Gastroesophageal sphincter (tissue), 4 donors: ENCODE data around the gene TBL2. TPM values are rescaled to one million over a fixed set of nuclear protein-coding genes. Genes with fewer than 3 reads are reported as not detected.

Experiments
- ATAC-seq: fragments of 150-250 bp; one replicate; pipeline ENCODE4 v1.9.1; 2016; ENCODE audit warnings: mild to moderate bottlenecking, moderate library complexity
- H3K27ac ChIP-seq, 4 donors: fragments of 200-600 bp; sonication (generic) in 3 of 4; 1 replicate in 3 of 4; 2 replicates in 1 of 4; pipeline ENCODE4 v1.5.1; 2016 to 2019
- H3K27me3 ChIP-seq: fragments of 200-600 bp; sonication (generic); one replicate; pipeline ENCODE4 v1.5.1; 2019
- H3K36me3 ChIP-seq, 2 donors: fragments of 200-600 bp; sonication (generic); one replicate each; pipeline ENCODE4 v1.5.1; 2019; ENCODE audit warnings: control low read depth in 1 of 2
- H3K4me1 ChIP-seq, 3 donors: fragments of 200-600 bp; sonication (generic); 1 replicate in 2 of 3; 2 replicates in 1 of 3; pipeline ENCODE4 v1.5.1; 2016 to 2019; ENCODE audit warnings: control low read depth in 2 of 3
- H3K4me3 ChIP-seq, 2 donors: fragments of 200-600 bp; sonication (generic); one replicate each; pipeline ENCODE4 v1.5.1; 2019; ENCODE audit warnings: mild to moderate bottlenecking in 1 of 2, moderate library complexity in 1 of 2
- H3K9me3 ChIP-seq, 3 donors: fragments of 200-600 bp; sonication (generic); one replicate each; pipeline ENCODE4 v1.5.1; 2017 to 2019; ENCODE audit warnings: control low read depth in 2 of 3
- CTCF ChIP-seq, 4 experiments: fragments of 200-600 bp in 2 of 4; fragments of 450-650 bp in 2 of 4; sonication (generic) in 1 of 4; IDR thresholded peaks; one replicate each; pipeline ENCODE4 v1.5.1; 2017 to 2019; ENCODE audit warnings: antibody characterized with exemption in 4 of 4, mild to moderate bottlenecking in 2 of 4, moderate library complexity in 2 of 4
- EP300 ChIP-seq: sonication (generic); formaldehyde crosslinking; IDR thresholded peaks from one replicate; pipeline ENCODE4 v1.6.1; 2017; ENCODE audit warnings: antibody characterized with exemption, mild to moderate bottlenecking
- POLR2A ChIP-seq, 2 donors: fragments of 450-650 bp; IDR thresholded peaks; one replicate each; pipeline ENCODE4 v1.6.1; 2017; ENCODE audit warnings: antibody characterized with exemption in 2 of 2, mild to moderate bottlenecking in 2 of 2, moderate library complexity in 1 of 2
- POLR2AphosphoS5 ChIP-seq: sonication (generic); formaldehyde crosslinking; IDR thresholded peaks from one replicate; pipeline ENCODE4 v1.6.1; 2017; ENCODE audit warnings: antibody characterized with exemption
- WGBS, 2 donors: methylation state at CpG; one replicate each; pipeline ENCODE4 v1.1.5; 2018; ENCODE audit warnings: low coverage in 1 of 2; 5-methylcytosine and 5-hydroxymethylcytosine counted together
- total RNA-seq, 4 donors: library from RNA; depleted of rRNA; stranded (reverse); fragments of >200 nt; gene quantifications; one replicate each; pipeline ENCODE4 v1.1.0, GENCODE V29; 2016

Gene TBL2
- total RNA-seq, 4 donors from 2014 or later: 19.1 to 32.5 (median 28.9) TPM

- H3K36me3 ChIP-seq: no peaks in the 10 kb centered on the region
- no peak for ATAC-seq
- no peaks in the 10 kb centered on the region for H3K9me3 ChIP-seq
- WGBS, 2 donors: 50 to 51% methylated on average over 7 to 11 of the region's 11 CpGs
- no peak overlapping the region for H3K27ac ChIP-seq
- peak; percentile 22 for TF ChIP-seq POLR2AphosphoS5
- no peak for TF ChIP-seq CTCF (IDR thresholded peaks at IDR 0.05)
- H3K27me3 ChIP-seq: no peaks in the 10 kb centered on the region
- H3K4me3 ChIP-seq: no peak overlapping the region
- peaks cover 0 to 20% (median 12%) of the 10 kb centered on the region in 3 donors for H3K4me1 ChIP-seq
These were observed 18.1 kb downstream of the TBL2 start for GRCh38 chr7:73560109-73560835.

GRCh38 chr7:73557397-73558257 lies 20.8 kb downstream of the TBL2 start, which contains the start of gene BCL7B:
Gene BCL7B, minus strand, starts transcription at chr7:73557690. Its CDS starts 112 bp downstream, at chr7:73557578.
- peaks cover 0 to 21% of the 10 kb centered on the region in 2 donors for H3K36me3 ChIP-seq
- peak within 1 kb of the TSS; percentile 69 to 85 for H3K4me3 ChIP-seq
- TF ChIP-seq POLR2AphosphoS5: peak; percentile 23
- TF ChIP-seq POLR2A (IDR thresholded peaks at IDR 0.05): peak; percentile 79 to 90
- TF ChIP-seq CTCF (IDR thresholded peaks at IDR 0.05): peak in 1 of 4 experiments; percentile 6
- no peak for TF ChIP-seq EP300
- H3K4me1 ChIP-seq: peaks cover 0 to 47% (median 18%) of the 10 kb centered on the region in 3 donors
- H3K9me3 ChIP-seq: no peaks in the 10 kb centered on the region
- peak; percentile 79 for ATAC-seq
- H3K27me3 ChIP-seq: no peaks in the 10 kb centered on the region
- WGBS, 2 donors: 0 to 29% methylated on average over 1 to 9 of the region's 83 CpGs
- peak within 1 kb of the TSS; percentile 92 to 100 (median 99) for H3K27ac ChIP-seq

GRCh38 chr7:73557108-73557396 lies 21.3 kb downstream of the TBL2 start:
- H3K4me3 ChIP-seq: peak overlapping the region; percentile 69 to 85
- peak; percentile 97 for ATAC-seq
- peak overlapping the region; percentile 92 to 100 (median 99) for H3K27ac ChIP-seq
- peaks cover 0 to 26% of the 10 kb centered on the region in 2 donors for H3K36me3 ChIP-seq
- 0% methylated on average over 10 of the region's 36 CpGs; no CpG with 5 or more reads in 1 of the 2 donors for WGBS, 2 donors
- no peaks in the 10 kb centered on the region for H3K9me3 ChIP-seq
- TF ChIP-seq CTCF (IDR thresholded peaks at IDR 0.05) (no peak), EP300 (no peak), POLR2AphosphoS5 (no peak), POLR2A (IDR thresholded peaks at IDR 0.05) (no peak)
- H3K4me1 ChIP-seq: peaks cover 0 to 50% (median 18%) of the 10 kb centered on the region in 3 donors
- no peaks in the 10 kb centered on the region for H3K27me3 ChIP-seq

- H3K4me3 ChIP-seq: peak overlapping the region; percentile 69 to 85
- no peaks in the 10 kb centered on the region for H3K9me3 ChIP-seq
- H3K27ac ChIP-seq: peak overlapping the region; percentile 66 to 100 (median 99)
- H3K4me1 ChIP-seq: peaks cover 0 to 50% (median 18%) of the 10 kb centered on the region in 3 donors
- WGBS, 2 donors: 18 to 21% methylated on average over 8 to 21 of the region's 28 CpGs
- ATAC-seq: no peak
- peaks cover 0 to 32% of the 10 kb centered on the region in 2 donors for H3K36me3 ChIP-seq
- TF ChIP-seq POLR2AphosphoS5: peak; percentile 68
- no peak for TF ChIP-seq CTCF (IDR thresholded peaks at IDR 0.05)
- no peak for TF ChIP-seq EP300
- no peaks in the 10 kb centered on the region for H3K27me3 ChIP-seq
These were observed 21.9 kb downstream of the TBL2 start for GRCh38 chr7:73556208-73557107.
